GM23248 (cell line): Measurements from ENCODE around the gene PCDH1.

Experiments used
- EZH2 ChIP-seq: fragments of 200-600 bp; sonication (generic); IDR thresholded peaks from 2 replicates; pipeline ENCODE4 v1.6.1; 2018; ENCODE audit warnings: antibody characterized with exemption, mild to moderate bottlenecking; ENCODE audit not compliant: insufficient read depth, poor library complexity, severe bottlenecking
- EZH2phosphoT487 ChIP-seq: fragments of 200-600 bp; sonication (generic); IDR thresholded peaks from 2 replicates; pipeline ENCODE4 v1.6.1; 2018; ENCODE audit warnings: antibody characterized with exemption, moderate library complexity, mild to moderate bottlenecking, low read depth; ENCODE audit not compliant: insufficient read depth

DNA sequence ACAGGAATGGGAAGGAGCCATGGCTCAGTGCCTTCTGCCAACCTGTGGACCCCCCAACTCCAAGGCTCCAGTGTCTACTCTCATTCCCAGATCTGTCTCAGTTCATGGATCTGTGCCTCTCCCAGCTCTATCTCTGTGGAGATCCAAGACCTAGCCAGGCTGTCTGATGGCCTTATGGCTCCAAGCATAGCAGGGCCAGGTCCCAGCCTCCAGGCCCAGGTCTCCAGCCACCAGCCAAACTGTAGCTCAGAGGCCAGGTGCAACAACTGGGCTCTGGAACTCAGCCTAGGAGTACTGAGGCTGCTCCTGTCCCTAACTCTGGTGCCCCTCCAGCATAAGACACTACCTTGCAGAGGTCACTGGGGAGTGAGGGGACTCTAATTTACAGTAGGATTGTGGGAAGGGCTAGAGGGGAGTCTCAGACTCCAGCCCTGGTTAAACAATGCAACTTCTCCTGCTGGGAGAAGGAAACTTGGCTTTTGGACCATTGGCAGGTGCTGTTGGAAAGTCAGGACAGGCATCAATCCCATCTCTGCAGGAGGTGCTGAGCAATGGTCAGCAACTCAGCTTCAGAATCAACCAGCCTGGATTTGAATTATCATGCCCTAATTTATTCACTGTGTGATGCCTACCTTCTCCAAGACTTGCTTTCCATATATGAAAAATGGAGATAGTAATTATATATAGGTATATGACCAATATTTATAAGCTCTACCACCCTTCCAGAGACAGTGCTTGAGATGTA, 63.0 kb downstream of the PCDH1 start:
- TF ChIP-seq EZH2, result no peak
- no peak for TF ChIP-seq EZH2phosphoT487
